K562 (cell line): ENCODE data around the gene IP6K3. TPM values are rescaled to one million over a fixed set of nuclear protein-coding genes. Genes with fewer than 3 reads are reported as not detected.

Experiments
- ATAC-seq: fragments of 200-7000 bp; cut with Tn5 transposase; 3 replicates; pipeline ENCODE4 v1.9.1; 2020; ENCODE audit warnings: moderate library complexity
- BruUV-seq: library from RNA; stranded (reverse); fragments of 400-500 nt; replicated peaks from 2 replicates; lab custom pipeline; 2021; lab: Mats Ljungman, UMichigan
- CTCF ChIA-PET: fragments of 300-600 bp; formaldehyde crosslinking; extraction: SDS; loops from one replicate; lab custom pipeline; 2021; ENCODE audit warnings: low intra/inter-chr PET ratio; lab: Yijun Ruan, JAX
- POLR2A ChIA-PET: fragments of 300-600, 350-650 bp; sonication (Branson Sonifier 250); formaldehyde crosslinking; extraction: SDS; loops from one replicate; lab custom pipeline; 2021; ENCODE audit warnings: antibody characterized with exemption, inconsistent platforms; lab: Yijun Ruan, JAX
- DNase-seq, 4 experiments: peaks; one replicate each; pipeline versions ENCODE4 v3.0.0 to v3.0.0-alpha.2; 2011 to 2018; ENCODE audit warnings: low spot score in 3 of 4, mixed read lengths in 3 of 4; ENCODE audit errors: extremely low read depth in 1 of 4
- FAIRE-seq: peaks from 2 replicates; lab custom pipeline; 2011; peaks lifted over from hg19 to GRCh38; lab: Jason Lieb, UNC
- H2AFZ ChIP-seq: 2 replicates; pipeline ENCODE4 v1.6.0; 2011; ENCODE audit warnings: low read depth, low read length, control low read depth, inconsistent platforms
- H3K27ac ChIP-seq: fragments of 200-600 bp; 3 replicates; pipeline ENCODE4 v1.8.0; 2011; ENCODE audit warnings: low read depth, mild to moderate bottlenecking, control low read depth, inconsistent platforms, low read length, moderate library complexity, mixed read lengths; ENCODE audit errors: extremely low read depth
- H3K27me3 ChIP-seq, 2 experiments: fragments of 300-600 bp in 1 of 2; 2 replicates in 1 of 2; 3 replicates in 1 of 2; pipeline versions ENCODE4 v1.6.0 to v1.8.0; 2011; ENCODE audit warnings: inconsistent platforms in 2 of 2, low read length in 2 of 2, mild to moderate bottlenecking in 1 of 2, mixed read lengths in 1 of 2, moderate library complexity in 1 of 2; ENCODE audit not compliant: control insufficient read depth in 2 of 2, insufficient read depth in 2 of 2
- H3K36me3 ChIP-seq: fragments of 300-600 bp; 3 replicates; pipeline ENCODE4 v1.8.0; 2011; ENCODE audit warnings: mild to moderate bottlenecking, low read length, inconsistent platforms; ENCODE audit not compliant: control insufficient read depth, insufficient read depth
- H3K4me1 ChIP-seq, 2 experiments: fragments of 200-600 bp in 1 of 2; replicated peaks in 1 of 2; 2 replicates in 1 of 2; 3 replicates in 1 of 2; pipeline versions ENCODE4 v1.5.1 to v1.8.0; 2011; ENCODE audit warnings: inconsistent platforms in 2 of 2, low read length in 2 of 2, mild to moderate bottlenecking in 1 of 2, mixed read lengths in 1 of 2, moderate library complexity in 1 of 2; ENCODE audit not compliant: control insufficient read depth in 2 of 2, insufficient read depth in 2 of 2
- H3K4me2 ChIP-seq: 2 replicates; pipeline ENCODE4 v1.6.1; 2011; ENCODE audit warnings: low read length, control low read depth, inconsistent platforms, mixed read lengths; ENCODE audit not compliant: insufficient read depth
- H3K4me3 ChIP-seq: fragments of 200-600 bp; sonication (generic), shearing (Covaris generic); 2 replicates; pipeline ENCODE4 v1.5.1; 2016; ENCODE audit warnings: control low read depth, inconsistent platforms
- H3K79me2 ChIP-seq: fragments of 200-600 bp; 3 replicates; pipeline ENCODE4 v1.8.0; 2011; ENCODE audit warnings: low read length, inconsistent platforms; ENCODE audit not compliant: control insufficient read depth, insufficient read depth
- H3K9ac ChIP-seq, 2 experiments: 2 replicates each; pipeline versions ENCODE4 v1.6.0 to v1.6.1; 2011; ENCODE audit warnings: low read depth in 2 of 2, low read length in 2 of 2, control low read depth in 1 of 2, inconsistent platforms in 1 of 2, mild to moderate bottlenecking in 1 of 2, mixed read lengths in 1 of 2; ENCODE audit not compliant: insufficient read depth in 1 of 2
- H3K9me1 ChIP-seq: one replicate; pipeline ENCODE4 v1.6.0; 2011; ENCODE audit warnings: inconsistent platforms, mild to moderate bottlenecking, low read length, moderate library complexity; ENCODE audit not compliant: control insufficient read depth, insufficient read depth
- H3K9me3 ChIP-seq: replicated peaks from 2 replicates; pipeline ENCODE4 v1.5.1; 2011; ENCODE audit warnings: low read depth, low read length, inconsistent platforms; ENCODE audit not compliant: control insufficient read depth, insufficient read depth
- H4K20me1 ChIP-seq: replicated peaks from 2 replicates; pipeline ENCODE4 v1.6.1; 2011; ENCODE audit warnings: low read length, inconsistent platforms, mixed read lengths; ENCODE audit not compliant: control insufficient read depth, insufficient read depth
- DACH1 ChIP-seq: fragments of 450-650 bp; IDR thresholded peaks from 2 replicates; pipeline ENCODE4 v1.6.1; 2018; ENCODE audit not compliant: partially characterized antibody
- MAFG ChIP-seq: fragments of 450-650 bp; conservative IDR thresholded peaks from 2 replicates; pipeline ENCODE4 v1.6.1; 2016; ENCODE audit warnings: missing genetic modification characterization, missing compliant biosample characterization
- NFYB ChIP-seq: IDR thresholded peaks from 2 replicates; pipeline ENCODE4 v1.6.1; 2011; ENCODE audit warnings: mild to moderate bottlenecking, moderate library complexity; ENCODE audit not compliant: insufficient read length; ENCODE audit errors: extremely low read depth
- RFX1 ChIP-seq: fragments of 450-650 bp; IDR thresholded peaks from 2 replicates; pipeline ENCODE4 v1.6.1; 2016; ENCODE audit warnings: mild to moderate bottlenecking, moderate library complexity
- VEZF1 ChIP-seq: fragments of 200-800 bp; sonication (Bioruptor generic); IDR thresholded peaks from 2 replicates; pipeline ENCODE4 v1.6.1; 2017; ENCODE audit warnings: missing genetic modification characterization, missing compliant biosample characterization
- ZNF507 ChIP-seq: conservative IDR thresholded peaks from 2 replicates; pipeline ENCODE4 v1.6.1; 2017; ENCODE audit warnings: missing genetic modification characterization, missing compliant biosample characterization
- WGBS: fragments of 100-300 bp; shearing (Covaris generic); methylation state at CpG from one replicate; pipeline ENCODE4 v1.1.6; 2016; ENCODE audit warnings: low coverage, mixed read lengths; ENCODE audit not compliant: insufficient coverage; ENCODE audit errors: missing lambda C conversion rate; 5-methylcytosine and 5-hydroxymethylcytosine counted together
- in situ Hi-C: fragments of 300-500 bp; cut with MboI; formaldehyde crosslinking; loops from 4 replicates; pipeline ENCODE4 v1.15.0; 2018; ENCODE audit warnings: inconsistent platforms, mixed read lengths
- intact Hi-C: fragments of 100-400 bp; cut with micrococcal nuclease; formaldehyde crosslinking; loops from 2 replicates; pipeline ENCODE4 v1.14.2; 2022
- polyA plus RNA-seq, 8 experiments: library from polyadenylated mRNA; depleted of rRNA in 4 of 8; stranded (reverse) in 5 of 8; unstranded in 3 of 8; fragments of >200 nt; fragmentation: Nextera tagmentation in 2 of 8; fragmentation: Illumina TruSeq in 1 of 8; extraction: Ambion mirVana in 2 of 8; extraction: Trizol in 1 of 8; gene quantifications; 2 replicates each; pipeline versions ENCODE4 v1.2.1 to v1.2.3, GENCODE V29; 2011 to 2014; ENCODE audit warnings: inconsistent platforms in 1 of 8, missing spikeins in 1 of 8
- total RNA-seq, 7 experiments: library from RNA; depleted of rRNA in 6 of 7; stranded (reverse); fragments of >200 nt in 6 of 7; fragmentation: Illumina TruSeq in 2 of 7; extraction: Trizol in 2 of 7; gene quantifications; 2 replicates each; pipeline versions ENCODE4 v1.2.1 to v1.2.3, GENCODE V29; 2011 to 2021; ENCODE audit warnings: low replicate concordance in 1 of 7
- TF ChIP-seq, protein P1 (sequence below): sonication (generic); formaldehyde crosslinking; IDR thresholded peaks from 2 replicates; pipeline ENCODE4 v1.5.0; 2020; ENCODE audit warnings: missing genetic modification reagents

Gene IP6K3
- total and polyA plus RNA-seq, 9 of the 15 experiments (the other 6 are each of a cell fraction or from before 2014, with no cell fraction given), result not detected

DNA sequence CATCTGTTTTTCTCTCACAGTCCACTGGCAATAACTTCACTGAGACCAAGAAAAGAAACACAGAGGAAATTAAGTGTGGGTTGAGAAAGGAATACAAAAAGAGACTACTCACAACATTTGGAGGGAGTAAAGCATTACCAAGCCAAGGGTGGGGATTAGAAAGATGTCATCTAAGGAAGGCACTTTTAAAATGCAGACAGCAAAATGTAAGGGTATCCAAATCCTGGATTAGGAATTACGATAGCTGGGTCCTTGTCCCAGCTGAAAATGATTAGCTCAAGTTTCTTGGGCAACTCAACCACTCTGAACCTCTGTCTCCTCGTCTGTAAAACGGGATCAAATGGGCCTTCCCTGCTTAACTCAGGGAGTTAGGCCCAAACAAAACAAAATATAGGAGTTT lies 40.0 kb upstream of the IP6K3 start (continued):
- TF ChIP-seq VEZF1 (CRISPR knock-in tag) (no peak), MAFG (tag) (no peak)
- TF ChIP-seq, protein P1, sequence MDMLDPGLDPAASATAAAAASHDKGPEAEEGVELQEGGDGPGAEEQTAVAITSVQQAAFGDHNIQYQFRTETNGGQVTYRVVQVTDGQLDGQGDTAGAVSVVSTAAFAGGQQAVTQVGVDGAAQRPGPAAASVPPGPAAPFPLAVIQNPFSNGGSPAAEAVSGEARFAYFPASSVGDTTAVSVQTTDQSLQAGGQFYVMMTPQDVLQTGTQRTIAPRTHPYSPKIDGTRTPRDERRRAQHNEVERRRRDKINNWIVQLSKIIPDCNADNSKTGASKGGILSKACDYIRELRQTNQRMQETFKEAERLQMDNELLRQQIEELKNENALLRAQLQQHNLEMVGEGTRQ (CRISPR knock-in tag), result no peak

DNA sequence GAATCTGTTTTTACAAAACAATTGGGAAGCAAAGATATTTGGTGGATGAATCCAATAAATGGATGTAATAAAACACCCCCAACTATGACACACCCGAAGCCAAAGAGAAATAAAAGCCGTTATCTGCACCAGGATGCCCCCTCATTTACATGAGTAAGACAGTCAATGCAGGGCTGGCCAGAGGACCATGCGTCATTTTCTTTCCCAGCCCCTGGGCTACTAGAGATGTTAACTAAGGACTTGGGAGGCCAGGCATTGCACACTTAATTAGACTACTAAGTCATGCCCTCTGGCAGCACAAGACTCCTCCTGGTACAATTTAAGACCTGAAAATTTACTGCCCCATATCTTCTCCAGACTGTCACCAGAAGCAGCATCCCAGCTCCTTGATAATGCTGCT lies 39.1 kb upstream of the IP6K3 start:
- FAIRE-seq (no peak), ATAC-seq (no peak), DNase-seq (no peak)
- 51% methylated on average over 3 of the region's 3 CpGs for WGBS
- H3K79me2 ChIP-seq, result peaks cover 25% of the 10 kb centered on the region
- TF ChIP-seq RFX1, result no peak
- no peak for TF ChIP-seq DACH1
- 0 out of 2 replicates have a peak, but pooled peaks have one; percentile 3 for TF ChIP-seq ZNF507
- no peak for TF ChIP-seq NFYB
- ChIA-PET POLR2A (interaction anchor here (0.7 to 1.4 kb wide), 5 partner anchors 13 to 238 kb away, joined by 3 to 5 read pairs (median 3); no protein-coding TSS in a partner anchor), CTCF (no interaction called here)
- H2AFZ ChIP-seq, result no peak overlapping the region
- H3K4me2 ChIP-seq, result no peak overlapping the region
- no peak overlapping the region for H3K4me3 ChIP-seq
- H3K27me3 ChIP-seq, result peaks cover 0 to 1% of the 10 kb centered on the region in 2 experiments; a peak in 1 of 5 replicates
- H3K4me1 ChIP-seq, result peaks cover 10 to 21% of the 10 kb centered on the region in 2 experiments; a peak in 4 of 5 replicates
- H4K20me1 ChIP-seq, result no peaks in the 10 kb centered on the region
- intact Hi-C loops, result no loop called here
- no peak overlapping the region for H3K27ac ChIP-seq
- H3K9me1 ChIP-seq, result peaks cover 4% of the 10 kb centered on the region
- in situ Hi-C loops, result no loop called here
- no TSS peak for BruUV-seq
- H3K36me3 ChIP-seq, result peaks cover 51% of the 10 kb centered on the region; the same call in 2 of the 3 replicates
- no peak overlapping the region for H3K9ac ChIP-seq
- no peaks in the 10 kb centered on the region for H3K9me3 ChIP-seq
